C4-2B (cell line): Measurements from ENCODE around the gene WDR37.

Experiments used
- H3K27ac ChIP-seq: fragments of 450-650 bp; 2 replicates; pipeline ENCODE4 v1.5.1; 2017
- ZFX ChIP-seq: fragments of 450-650 bp; IDR thresholded peaks from 2 replicates; pipeline ENCODE4 v1.6.1; 2017
- TF ChIP-seq, protein P1 (sequence below): fragments of 450-650 bp; conservative IDR thresholded peaks from 2 replicates; pipeline ENCODE4 v1.5.1; 2017; ENCODE audit warnings: mild to moderate bottlenecking

Gene WDR37

DNA sequence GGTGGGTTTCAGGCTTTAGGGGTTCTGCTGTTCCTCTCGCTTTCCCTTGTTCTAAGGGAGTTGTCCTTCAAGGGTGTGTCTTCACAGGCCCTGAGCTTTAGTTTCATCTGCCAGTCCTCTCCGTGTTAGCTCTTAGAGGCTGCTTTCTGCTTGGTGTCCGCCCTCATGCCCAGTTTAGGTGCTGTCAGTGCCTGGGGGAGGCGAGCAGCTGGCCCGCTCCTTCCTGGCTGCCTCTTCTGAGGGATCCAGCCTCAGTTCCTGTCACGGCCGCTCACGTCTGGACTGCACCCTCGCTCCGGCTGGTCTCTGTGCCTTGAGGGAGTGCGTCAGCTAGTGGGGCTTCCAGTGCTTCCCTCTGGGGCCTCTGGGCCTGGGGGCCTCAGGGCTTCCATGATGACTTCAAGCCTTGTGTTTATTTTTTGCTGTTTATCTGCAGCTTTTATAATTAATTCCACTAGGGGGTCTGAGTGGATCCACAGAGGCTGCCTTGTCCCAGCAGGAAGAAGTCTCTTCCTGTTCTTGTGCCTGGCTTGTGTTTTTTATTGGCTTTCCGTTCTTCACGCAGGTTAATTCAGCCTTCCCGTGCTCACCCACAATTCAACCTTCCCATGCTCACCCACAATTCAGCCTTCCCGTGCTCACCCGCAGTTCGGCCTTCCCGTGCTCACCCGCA, 33.0 kb downstream of the WDR37 start:
- TF ChIP-seq ZFX: no peak
- TF ChIP-seq, protein P1, sequence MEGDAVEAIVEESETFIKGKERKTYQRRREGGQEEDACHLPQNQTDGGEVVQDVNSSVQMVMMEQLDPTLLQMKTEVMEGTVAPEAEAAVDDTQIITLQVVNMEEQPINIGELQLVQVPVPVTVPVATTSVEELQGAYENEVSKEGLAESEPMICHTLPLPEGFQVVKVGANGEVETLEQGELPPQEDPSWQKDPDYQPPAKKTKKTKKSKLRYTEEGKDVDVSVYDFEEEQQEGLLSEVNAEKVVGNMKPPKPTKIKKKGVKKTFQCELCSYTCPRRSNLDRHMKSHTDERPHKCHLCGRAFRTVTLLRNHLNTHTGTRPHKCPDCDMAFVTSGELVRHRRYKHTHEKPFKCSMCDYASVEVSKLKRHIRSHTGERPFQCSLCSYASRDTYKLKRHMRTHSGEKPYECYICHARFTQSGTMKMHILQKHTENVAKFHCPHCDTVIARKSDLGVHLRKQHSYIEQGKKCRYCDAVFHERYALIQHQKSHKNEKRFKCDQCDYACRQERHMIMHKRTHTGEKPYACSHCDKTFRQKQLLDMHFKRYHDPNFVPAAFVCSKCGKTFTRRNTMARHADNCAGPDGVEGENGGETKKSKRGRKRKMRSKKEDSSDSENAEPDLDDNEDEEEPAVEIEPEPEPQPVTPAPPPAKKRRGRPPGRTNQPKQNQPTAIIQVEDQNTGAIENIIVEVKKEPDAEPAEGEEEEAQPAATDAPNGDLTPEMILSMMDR: no peak
- H3K27ac ChIP-seq: no peak overlapping the region

DNA sequence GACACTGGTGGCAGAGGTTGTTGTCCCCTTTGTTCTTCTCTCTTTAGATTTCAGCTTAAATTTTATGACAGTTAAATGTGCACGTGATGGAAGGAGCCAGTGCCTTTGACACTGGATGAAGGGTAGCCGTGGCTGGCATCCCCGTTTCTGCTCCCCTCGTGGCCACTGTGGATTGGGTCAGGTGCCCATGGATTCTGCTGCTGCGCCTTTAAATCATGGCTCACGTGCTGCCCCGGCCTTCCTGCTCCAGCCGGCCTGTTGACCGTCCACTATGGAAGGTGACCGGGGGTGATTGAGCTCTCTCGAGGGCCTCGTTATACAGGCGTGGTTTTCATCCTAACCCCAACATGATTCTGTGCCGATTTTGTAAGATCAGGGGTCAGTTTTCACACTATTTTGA, 34.5 kb downstream of the WDR37 start:
- no peak overlapping the region for H3K27ac ChIP-seq
- TF ChIP-seq ZFX: no peak
- TF ChIP-seq, protein P1: no peak

DNA sequence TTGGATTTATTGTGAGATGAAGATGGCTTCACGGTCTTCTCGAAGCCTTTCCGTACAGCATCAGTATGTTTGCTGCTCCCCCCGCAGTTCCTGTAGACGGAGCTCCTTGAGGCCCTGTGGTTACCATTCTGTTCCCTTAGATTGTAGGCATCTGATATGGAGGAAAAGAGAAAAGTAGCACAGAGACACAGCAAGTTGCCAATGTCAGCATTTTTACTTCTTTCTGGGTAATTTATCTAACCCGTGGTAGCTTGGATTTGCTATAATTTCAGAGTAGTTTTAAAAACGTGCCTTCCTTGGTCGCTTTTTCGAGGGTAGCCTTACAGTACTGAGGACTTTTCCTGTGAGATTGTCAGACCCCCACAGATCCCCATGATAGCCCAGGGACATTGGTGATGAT, 37.5 kb downstream of the WDR37 start:
- H3K27ac ChIP-seq: no peak overlapping the region
- TF ChIP-seq, protein P1: no peak
- no peak for TF ChIP-seq ZFX

DNA sequence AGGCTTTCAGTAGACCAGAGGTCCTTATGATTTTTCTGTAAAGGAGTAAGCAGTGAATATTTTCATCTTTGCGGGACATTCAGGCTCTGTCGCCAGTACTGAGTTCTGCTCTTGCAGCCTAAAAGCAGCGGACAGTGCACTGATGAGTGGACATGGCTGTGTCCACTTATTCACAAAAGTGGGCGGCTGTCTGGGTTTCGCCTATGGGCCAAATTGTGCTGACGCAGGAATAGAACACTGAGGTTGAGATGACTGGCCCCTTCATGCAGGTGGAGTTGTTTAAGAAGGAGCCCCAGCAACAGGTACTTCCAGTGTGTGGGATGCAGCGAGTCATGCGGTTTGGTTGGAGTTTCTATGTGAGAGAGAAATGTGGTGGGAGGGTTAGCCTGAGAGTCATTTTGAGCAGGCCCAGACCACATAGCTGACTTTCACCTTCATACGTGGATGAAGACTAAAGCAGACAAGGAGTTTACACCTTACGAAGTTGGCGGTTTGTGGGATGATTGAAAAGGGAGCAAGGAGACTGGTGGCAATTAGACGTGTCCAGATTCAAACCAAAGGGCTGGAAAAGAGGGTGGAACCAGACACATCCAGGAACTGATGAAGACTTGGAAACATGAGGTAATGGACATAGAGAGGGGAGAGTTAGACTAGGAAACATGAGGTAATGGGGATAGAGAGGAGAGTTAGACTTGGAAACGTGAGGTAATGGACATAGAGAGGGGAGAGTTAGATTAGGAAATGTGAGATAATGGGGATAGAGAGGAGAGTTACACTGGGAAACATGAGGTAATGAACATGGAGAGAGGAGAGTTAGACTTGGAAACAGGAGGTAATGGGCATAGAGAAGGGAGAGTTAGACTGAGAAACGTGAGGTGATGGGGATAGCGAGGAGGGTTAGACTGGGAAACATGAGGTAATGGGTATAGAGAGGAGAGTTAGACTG, 38.2 kb downstream of the WDR37 start:
- H3K27ac ChIP-seq: no peak overlapping the region
- TF ChIP-seq, protein P1: no peak
- TF ChIP-seq ZFX: no peak

DNA sequence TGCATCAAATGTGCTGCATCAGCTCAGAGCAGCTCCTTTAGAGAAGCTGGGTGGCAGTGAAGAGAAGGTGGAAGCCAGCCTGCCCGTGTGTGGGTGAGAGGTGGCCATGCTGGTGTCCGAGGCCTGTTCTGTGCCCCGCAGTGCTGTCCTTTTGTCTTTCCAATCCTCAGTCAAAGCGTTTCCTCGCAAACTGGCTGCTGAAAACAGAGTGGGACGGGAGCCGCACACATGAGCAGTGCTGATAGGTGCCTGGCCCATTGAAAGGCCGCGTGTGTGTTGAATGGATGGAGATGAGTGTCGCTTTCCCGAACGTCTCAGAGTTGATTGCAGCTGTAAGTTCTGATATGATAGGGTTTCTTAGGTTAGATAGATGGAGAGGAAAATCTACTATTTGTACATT, 39.3 kb downstream of the WDR37 start:
- no peak for TF ChIP-seq ZFX
- TF ChIP-seq, protein P1: no peak
- no peak overlapping the region for H3K27ac ChIP-seq

DNA sequence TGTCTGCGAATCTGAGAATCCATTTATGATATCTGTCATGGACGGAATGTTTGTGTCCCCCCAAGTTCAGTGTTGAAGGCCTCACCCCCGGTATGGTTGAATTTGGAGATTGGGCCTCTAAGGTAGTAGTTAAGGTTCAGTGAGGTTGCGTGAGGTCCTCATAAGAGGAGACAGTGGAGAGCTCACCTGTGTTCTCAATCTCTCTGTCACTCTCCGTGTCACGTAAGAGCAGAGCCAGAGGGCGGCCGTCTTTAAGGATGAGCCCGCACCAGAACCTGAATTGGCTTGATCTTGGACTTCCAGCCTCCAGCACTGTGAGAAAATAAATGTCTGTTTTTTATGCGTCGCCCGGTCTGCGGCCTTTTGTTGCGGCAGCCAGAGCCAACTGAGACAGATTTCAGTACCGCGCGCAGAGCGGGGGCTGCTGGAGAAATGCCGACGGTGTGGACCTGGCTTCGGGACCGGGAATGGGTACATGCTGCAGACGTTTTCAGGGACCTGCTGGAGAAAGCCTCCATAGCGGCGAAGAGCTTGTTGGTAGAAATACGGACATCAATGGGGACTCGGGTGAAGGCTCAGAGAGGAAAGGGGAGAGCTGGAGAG, 40.2 kb downstream of the WDR37 start:
- no peak overlapping the region for H3K27ac ChIP-seq
- no peak for TF ChIP-seq ZFX
- TF ChIP-seq, protein P1: no peak

DNA sequence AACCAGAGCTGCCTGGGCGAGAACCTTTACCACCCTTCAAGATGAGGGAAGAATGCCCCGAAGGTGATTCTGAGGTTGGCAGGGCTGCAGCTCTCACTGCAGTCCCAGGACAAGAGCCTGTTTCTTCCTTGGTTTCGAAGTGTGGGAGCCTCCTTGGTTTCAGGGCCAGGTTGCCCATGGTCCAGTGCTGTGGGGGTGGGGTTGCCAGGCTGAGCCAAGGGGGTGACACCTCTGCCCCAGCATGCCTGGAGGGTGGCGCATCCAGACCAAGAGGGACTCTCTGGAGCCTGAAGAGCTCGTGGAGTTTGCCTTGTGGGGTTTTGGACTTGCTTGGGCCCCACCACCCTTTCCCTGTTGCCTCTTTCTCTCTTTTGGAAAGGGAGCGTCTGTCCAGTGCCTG, 41.3 kb downstream of the WDR37 start:
- TF ChIP-seq, protein P1: no peak
- no peak for TF ChIP-seq ZFX
- no peak overlapping the region for H3K27ac ChIP-seq
